Hindlimb muscle (tissue), 1 donor: ENCODE measurements around the gene NLGN2. TPM values are rescaled to one million over a fixed set of nuclear protein-coding genes. Genes with fewer than 3 reads are reported as not detected.
A peak's percentile ranks its signal among the peaks of the same experiment; 100 is the strongest.

Source experiments
- DNase-seq: peaks from one replicate; pipeline ENCODE4 v3.0.0-alpha.2; 2013
- polyA plus RNA-seq: library from polyadenylated mRNA; unstranded; fragments of 120-200 nt; gene quantifications from one replicate; pipeline ENCODE4 v1.2.1, GENCODE V29; 2013; ENCODE audit not compliant: insufficient read length

NLGN2 gene
- polyA plus RNA-seq, 1 donor, result 31.4 TPM

- no peak for DNase-seq
Measured at GRCh38 chr17:7414837-7415236, 7.2 kb downstream of the NLGN2 start.

- DNase-seq, result no peak
Measured at GRCh38 chr17:7415784-7416183, 8.1 kb downstream of the NLGN2 start.

- DNase-seq, result no peak
Measured at GRCh38 chr17:7416323-7416722, 8.7 kb downstream of the NLGN2 start.

GRCh38 chr17:7417056-7417655 is 9.5 kb downstream of the NLGN2 start:
- DNase-seq, result no peak

GRCh38 chr17:7418472-7419152 is 11.0 kb downstream of the NLGN2 start:
- DNase-seq, result no peak

GRCh38 chr17:7419819-7420610 is 12.4 kb downstream of the NLGN2 start, which contains the start of gene SPEM1:
Gene SPEM1, plus strand, starts transcription at chr17:7420324. Its CDS starts 61 bp downstream, at chr17:7420385.
- DNase-seq, result no peak

- DNase-seq, result no peak
Measured at GRCh38 chr17:7421186-7421585, 13.5 kb downstream of the NLGN2 start.

GRCh38 chr17:7423679-7424078 is 16.0 kb downstream of the NLGN2 start:
- no peak for DNase-seq

- DNase-seq, result no peak
Measured at GRCh38 chr17:7425316-7425715, 17.7 kb downstream of the NLGN2 start, which contains the start of gene SPEM2. Gene SPEM2, plus strand, starts transcription at chr17:7425616. Its CDS starts 73 bp downstream, at chr17:7425689.

- DNase-seq, result no peak
Measured at GRCh38 chr17:7425756-7426155, 18.1 kb downstream of the NLGN2 start.

- no peak for DNase-seq
Measured at GRCh38 chr17:7426203-7426863, 18.7 kb downstream of the NLGN2 start.

- no peak for DNase-seq
Measured at GRCh38 chr17:7426896-7427489, 19.3 kb downstream of the NLGN2 start.

- DNase-seq, result no peak
Measured at GRCh38 chr17:7427549-7427948, 19.9 kb downstream of the NLGN2 start.

- DNase-seq, result no peak
Measured at GRCh38 chr17:7428557-7428956, 20.9 kb downstream of the NLGN2 start, which contains the start of gene SPEM3. Gene SPEM3, plus strand, starts transcription at chr17:7428857. Its CDS starts 46 bp downstream, at chr17:7428903.

- DNase-seq, result no peak
Measured at GRCh38 chr17:7429722-7430121, 22.1 kb downstream of the NLGN2 start.

GRCh38 chr17:7431231-7431630 is 23.6 kb downstream of the NLGN2 start:
- no peak for DNase-seq

- DNase-seq, result no peak
Measured at GRCh38 chr17:7432296-7432695, 24.7 kb downstream of the NLGN2 start.

- DNase-seq, result no peak
Measured at GRCh38 chr17:7435676-7436555, 28.3 kb downstream of the NLGN2 start.

- peak; percentile 82 for DNase-seq
Measured at GRCh38 chr17:7436556-7437368, 29.1 kb downstream of the NLGN2 start.

- no peak for DNase-seq
Measured at GRCh38 chr17:7437369-7437863, 29.8 kb downstream of the NLGN2 start.
